Measurements from ENCODE around the gene DHX32.

GRCh38 chr10:125911990-125912389, 30.9 kb upstream of the DHX32 start:
- TF ChIP-seq POLR2A (IDR thresholded peaks at IDR 0.05; ENCODE audit: low read depth, low read length) (no peak), TAF1 (IDR thresholded peaks at IDR 0.05; ENCODE audit: low read depth, low read length) (no peak), POLR2AphosphoS5 (IDR thresholded peaks at IDR 0.05; ENCODE audit: low read depth, low read length) (no peak)

Measured in GM12891 (cell line).